HepG2 (cell line): ENCODE results near the gene TCF23. TPM values are rescaled to one million over a fixed set of nuclear protein-coding genes. Genes with fewer than 3 reads are reported as not detected.
A peak's percentile ranks its signal among the peaks of the same experiment; 100 is the strongest.

Experiments
- AGO1 ChIP-seq: fragments of 200-400 bp; formaldehyde crosslinking; IDR thresholded peaks from 2 replicates; pipeline ENCODE4 v1.6.1; 2017; ENCODE audit warnings: mild to moderate bottlenecking, low read depth, low read length, moderate library complexity; ENCODE audit not compliant: poor library complexity, severe bottlenecking
- ERF ChIP-seq: IDR thresholded peaks from 2 replicates; pipeline ENCODE4 v1.6.1; 2018; ENCODE audit warnings: missing biosample characterization, missing genetic modification reagents
- MEIS1 ChIP-seq: sonication (generic); formaldehyde crosslinking; IDR thresholded peaks from 2 replicates; pipeline ENCODE4 v1.9.0; 2021; ENCODE audit warnings: mild to moderate bottlenecking, missing genetic modification reagents, moderate library complexity, borderline replicate concordance
- NFIC ChIP-seq: IDR thresholded peaks from 2 replicates; pipeline ENCODE4 v1.6.1; 2012; ENCODE audit warnings: mild to moderate bottlenecking, low read length, inconsistent platforms
- RXRA ChIP-seq: sonication (generic); formaldehyde crosslinking; IDR thresholded peaks from 2 replicates; pipeline ENCODE4 v1.5.1; 2020; ENCODE audit warnings: missing genetic modification reagents
- SOX13 ChIP-seq, 3 experiments: fragments of 450-650 bp in 1 of 3; sonication (generic) in 1 of 3; formaldehyde crosslinking in 1 of 3; IDR thresholded peaks in 2 of 3; conservative IDR thresholded peaks in 1 of 3; 2 replicates each; pipeline versions ENCODE4 v1.5.0 to v1.6.1; 2016 to 2020; ENCODE audit warnings: antibody characterized with exemption in 1 of 3, mild to moderate bottlenecking in 1 of 3, missing compliant biosample characterization in 1 of 3, missing genetic modification reagents in 1 of 3, moderate library complexity in 1 of 3
- TBX3 ChIP-seq: fragments of 450-650 bp; IDR thresholded peaks from 2 replicates; pipeline ENCODE4 v1.6.1; 2017; ENCODE audit warnings: antibody characterized with exemption, mild to moderate bottlenecking, inconsistent platforms, borderline replicate concordance
- ZNF772 ChIP-seq: sonication (generic); formaldehyde crosslinking; IDR thresholded peaks from 2 replicates; pipeline ENCODE4 v1.5.0; 2020; ENCODE audit warnings: mild to moderate bottlenecking, missing genetic modification reagents
- ZNF816 ChIP-seq: sonication (generic); formaldehyde crosslinking; IDR thresholded peaks from 2 replicates; pipeline ENCODE4 v1.8.0; 2022; ENCODE audit warnings: missing genetic modification reagents, mild to moderate bottlenecking, borderline replicate concordance
- polyA plus RNA-seq, 8 experiments: library from polyadenylated mRNA; depleted of rRNA in 3 of 8; stranded (reverse) in 7 of 8; unstranded in 1 of 8; fragments of >200 nt; fragmentation: Illumina TruSeq in 4 of 8; extraction: Trizol in 4 of 8; gene quantifications; 2 replicates each; pipeline versions ENCODE4 v1.2.1 to v1.2.3, GENCODE V29; 2011 to 2016; ENCODE audit warnings: low read depth in 4 of 8, missing spikeins in 1 of 8, mixed read lengths in 1 of 8; ENCODE audit not compliant: insufficient read depth in 1 of 8
- total RNA-seq, 5 experiments: library from RNA; depleted of rRNA; stranded (reverse); fragments of >200 nt; fragmentation: Illumina TruSeq; extraction: Trizol; gene quantifications; 2 replicates each; pipeline ENCODE4 v1.2.3, GENCODE V29; 2016; ENCODE audit warnings: low read depth in 1 of 5
- TF ChIP-seq, protein P1 (sequence below): IDR thresholded peaks from 2 replicates; pipeline ENCODE4 v1.6.1; 2012; ENCODE audit warnings: low read depth, low read length, improper control_type of control experiment
- TF ChIP-seq, protein P2 (sequence below): sonication (generic); formaldehyde crosslinking; IDR thresholded peaks from 2 replicates; pipeline ENCODE4 v1.4.0; 2020; ENCODE audit warnings: missing genetic modification reagents
- TF ChIP-seq, protein P3 (sequence below): sonication (generic); formaldehyde crosslinking; IDR thresholded peaks from 2 replicates; pipeline ENCODE4 v1.8.0; 2022; ENCODE audit warnings: mild to moderate bottlenecking, missing genetic modification reagents; ENCODE audit not compliant: insufficient replicate concordance
- TF ChIP-seq, protein P4 (sequence below): sonication (generic); formaldehyde crosslinking; IDR thresholded peaks from 2 replicates; pipeline ENCODE4 v1.8.0; 2022; ENCODE audit warnings: missing genetic modification reagents, mild to moderate bottlenecking, moderate library complexity, borderline replicate concordance

Gene TCF23
- total and polyA plus RNA-seq, 2 of the 13 experiments (the other 11 are each of a cell fraction or from before 2014, with no cell fraction given), result 0.02 to 1.4 TPM

DNA sequence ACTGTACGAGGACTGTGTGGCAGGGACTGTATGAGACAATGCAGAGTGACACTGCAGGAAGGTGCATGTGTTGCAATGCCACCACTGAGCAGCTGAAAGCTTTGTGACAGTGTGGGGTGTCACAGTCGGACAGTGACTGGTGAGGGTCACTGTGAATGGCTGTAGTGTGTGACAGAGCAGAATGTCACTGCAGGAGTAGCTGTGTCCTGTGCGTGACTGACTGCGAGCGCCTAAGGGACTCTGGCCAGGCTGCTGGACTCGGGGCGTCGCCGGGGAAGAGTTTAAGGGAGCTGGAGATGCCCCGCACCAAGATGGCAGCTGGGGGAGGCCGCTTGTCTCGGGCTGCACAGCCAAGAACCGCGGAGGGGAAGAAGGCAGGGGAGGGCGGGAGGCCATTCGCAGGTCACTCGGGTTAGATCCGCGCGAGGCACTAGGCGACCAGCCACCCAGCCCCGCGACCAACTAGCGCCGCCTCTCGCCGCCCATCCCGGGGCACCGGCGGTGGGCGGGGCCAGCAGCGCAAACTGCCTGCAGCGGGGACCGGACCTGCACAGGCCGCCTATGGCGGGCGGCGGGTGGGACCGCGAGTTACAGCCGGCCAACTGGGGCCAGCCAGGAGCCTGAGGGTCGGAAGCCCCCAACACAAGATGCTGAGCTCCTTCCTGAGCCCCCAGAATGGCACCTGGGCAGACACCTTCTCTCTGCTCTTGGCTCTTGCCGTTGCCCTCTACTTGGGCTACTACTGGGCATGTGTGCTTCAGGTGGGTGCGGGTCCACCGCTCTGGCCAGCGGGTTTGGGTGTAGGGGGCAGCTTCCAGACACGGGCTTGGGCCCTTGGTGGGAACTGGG, 25.3 kb upstream of the TCF23 start, which contains the start of gene ABHD1 (continued):
- TF ChIP-seq, protein P1, sequence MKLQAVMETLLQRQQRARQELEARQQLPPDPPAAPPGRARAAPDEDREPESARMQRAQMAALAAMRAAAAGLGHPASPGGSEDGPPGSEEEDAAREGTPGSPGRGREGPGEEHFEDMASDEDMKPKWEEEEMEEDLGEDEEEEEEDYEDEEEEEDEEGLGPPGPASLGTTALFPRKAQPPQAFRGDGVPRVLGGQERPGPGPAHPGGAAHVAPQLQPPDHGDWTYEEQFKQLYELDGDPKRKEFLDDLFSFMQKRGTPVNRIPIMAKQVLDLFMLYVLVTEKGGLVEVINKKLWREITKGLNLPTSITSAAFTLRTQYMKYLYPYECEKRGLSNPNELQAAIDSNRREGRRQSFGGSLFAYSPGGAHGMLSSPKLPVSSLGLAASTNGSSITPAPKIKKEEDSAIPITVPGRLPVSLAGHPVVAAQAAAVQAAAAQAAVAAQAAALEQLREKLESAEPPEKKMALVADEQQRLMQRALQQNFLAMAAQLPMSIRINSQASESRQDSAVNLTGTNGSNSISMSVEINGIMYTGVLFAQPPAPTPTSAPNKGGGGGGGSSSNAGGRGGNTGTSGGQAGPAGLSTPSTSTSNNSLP, result no peak
- TF ChIP-seq, protein P2, sequence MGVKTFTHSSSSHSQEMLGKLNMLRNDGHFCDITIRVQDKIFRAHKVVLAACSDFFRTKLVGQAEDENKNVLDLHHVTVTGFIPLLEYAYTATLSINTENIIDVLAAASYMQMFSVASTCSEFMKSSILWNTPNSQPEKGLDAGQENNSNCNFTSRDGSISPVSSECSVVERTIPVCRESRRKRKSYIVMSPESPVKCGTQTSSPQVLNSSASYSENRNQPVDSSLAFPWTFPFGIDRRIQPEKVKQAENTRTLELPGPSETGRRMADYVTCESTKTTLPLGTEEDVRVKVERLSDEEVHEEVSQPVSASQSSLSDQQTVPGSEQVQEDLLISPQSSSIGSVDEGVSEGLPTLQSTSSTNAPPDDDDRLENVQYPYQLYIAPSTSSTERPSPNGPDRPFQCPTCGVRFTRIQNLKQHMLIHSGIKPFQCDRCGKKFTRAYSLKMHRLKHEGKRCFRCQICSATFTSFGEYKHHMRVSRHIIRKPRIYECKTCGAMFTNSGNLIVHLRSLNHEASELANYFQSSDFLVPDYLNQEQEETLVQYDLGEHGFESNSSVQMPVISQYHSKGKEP, result no peak
- peak; percentile 55; the same call in 1 of the 2 replicates for TF ChIP-seq ZNF816 (CRISPR knock-in tag)
- TF ChIP-seq, protein P3, sequence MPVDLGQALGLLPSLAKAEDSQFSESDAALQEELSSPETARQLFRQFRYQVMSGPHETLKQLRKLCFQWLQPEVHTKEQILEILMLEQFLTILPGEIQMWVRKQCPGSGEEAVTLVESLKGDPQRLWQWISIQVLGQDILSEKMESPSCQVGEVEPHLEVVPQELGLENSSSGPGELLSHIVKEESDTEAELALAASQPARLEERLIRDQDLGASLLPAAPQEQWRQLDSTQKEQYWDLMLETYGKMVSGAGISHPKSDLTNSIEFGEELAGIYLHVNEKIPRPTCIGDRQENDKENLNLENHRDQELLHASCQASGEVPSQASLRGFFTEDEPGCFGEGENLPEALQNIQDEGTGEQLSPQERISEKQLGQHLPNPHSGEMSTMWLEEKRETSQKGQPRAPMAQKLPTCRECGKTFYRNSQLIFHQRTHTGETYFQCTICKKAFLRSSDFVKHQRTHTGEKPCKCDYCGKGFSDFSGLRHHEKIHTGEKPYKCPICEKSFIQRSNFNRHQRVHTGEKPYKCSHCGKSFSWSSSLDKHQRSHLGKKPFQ (CRISPR knock-in tag), result no peak
- peak; percentile 86 for TF ChIP-seq MEIS1 (CRISPR knock-in tag)
- TF ChIP-seq ERF, result peak; percentile 76; the same call in 1 of the 2 replicates
- no peak for TF ChIP-seq SOX13 (IDR thresholded peaks at IDR 0.05)
- peak; percentile 12 to 28; a peak in 1 of 4 replicates for TF ChIP-seq SOX13 (CRISPR knock-in tag; conservative IDR thresholded peaks at IDR 0.05 in 1 of 2, IDR thresholded peaks at IDR 0.05 in 1 of 2)
- peak; percentile 57 for TF ChIP-seq AGO1
- TF ChIP-seq NFIC, result no peak
- TF ChIP-seq RXRA (CRISPR knock-in tag), result peak; percentile 46
- TF ChIP-seq TBX3, result 0 out of 2 replicates have a peak, but pooled peaks have one; percentile 38
- TF ChIP-seq ZNF772 (CRISPR knock-in tag), result 0 out of 2 replicates have a peak, but pooled peaks have one; percentile 35
- TF ChIP-seq, protein P4, sequence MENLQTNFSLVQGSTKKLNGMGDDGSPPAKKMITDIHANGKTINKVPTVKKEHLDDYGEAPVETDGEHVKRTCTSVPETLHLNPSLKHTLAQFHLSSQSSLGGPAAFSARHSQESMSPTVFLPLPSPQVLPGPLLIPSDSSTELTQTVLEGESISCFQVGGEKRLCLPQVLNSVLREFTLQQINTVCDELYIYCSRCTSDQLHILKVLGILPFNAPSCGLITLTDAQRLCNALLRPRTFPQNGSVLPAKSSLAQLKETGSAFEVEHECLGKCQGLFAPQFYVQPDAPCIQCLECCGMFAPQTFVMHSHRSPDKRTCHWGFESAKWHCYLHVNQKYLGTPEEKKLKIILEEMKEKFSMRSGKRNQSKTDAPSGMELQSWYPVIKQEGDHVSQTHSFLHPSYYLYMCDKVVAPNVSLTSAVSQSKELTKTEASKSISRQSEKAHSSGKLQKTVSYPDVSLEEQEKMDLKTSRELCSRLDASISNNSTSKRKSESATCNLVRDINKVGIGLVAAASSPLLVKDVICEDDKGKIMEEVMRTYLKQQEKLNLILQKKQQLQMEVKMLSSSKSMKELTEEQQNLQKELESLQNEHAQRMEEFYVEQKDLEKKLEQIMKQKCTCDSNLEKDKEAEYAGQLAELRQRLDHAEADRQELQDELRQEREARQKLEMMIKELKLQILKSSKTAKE (CRISPR knock-in tag), result no peak
